Fibroblast of the aortic adventitia (primary cell): ENCODE results near the gene B3GALT2. TPM values are rescaled to one million over a fixed set of nuclear protein-coding genes. Genes with fewer than 3 reads are reported as not detected.

Experiments used
- DNase-seq: peaks from one replicate; pipeline ENCODE4 v3.0.0-alpha.2; 2010; ENCODE audit warnings: low read depth
- H3K4me3 ChIP-seq: 2 replicates; pipeline ENCODE4 v1.5.1; 2011; ENCODE audit warnings: low read depth, mild to moderate bottlenecking, control low read depth, low read length, moderate library complexity
- CTCF ChIP-seq: IDR thresholded peaks from 2 replicates; pipeline ENCODE4 v1.5.1; 2011; ENCODE audit warnings: mild to moderate bottlenecking, low read length, control low read depth, inconsistent platforms; ENCODE audit not compliant: insufficient read depth
- total RNA-seq: library from RNA; depleted of rRNA; stranded (reverse); fragments of >200 nt; gene quantifications from 2 replicates; pipeline ENCODE4 v1.2.3, GENCODE V29; 2012; ENCODE audit warnings: low replicate concordance

The B3GALT2 gene
- total RNA-seq, 1 donor = 0.18 TPM

DNA sequence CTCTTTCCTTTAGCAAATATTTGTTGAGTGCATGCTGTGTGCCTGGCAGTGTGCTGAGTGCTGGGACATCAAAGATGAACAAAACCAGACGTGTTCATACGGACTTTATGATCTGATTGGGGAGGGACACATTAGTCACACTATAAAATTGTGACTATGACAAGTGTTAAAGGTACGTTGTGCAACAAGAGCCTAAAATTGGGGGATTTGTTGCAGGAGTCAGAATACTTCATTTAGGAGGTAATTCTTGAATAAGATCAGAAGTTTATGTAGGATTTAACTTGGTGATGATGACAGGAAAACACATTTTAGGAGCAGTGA lies 29.6 kb downstream of the B3GALT2 start:
- DNase-seq = no peak
- TF ChIP-seq CTCF = no peak
- H3K4me3 ChIP-seq = no peak overlapping the region

- no peak overlapping the region for H3K4me3 ChIP-seq
- no peak for DNase-seq
- TF ChIP-seq CTCF = no peak
Observed at GRCh38 chr1:193156117-193156821, 30.1 kb downstream of the B3GALT2 start.

- no peak for DNase-seq
- no peak for TF ChIP-seq CTCF
- H3K4me3 ChIP-seq = no peak overlapping the region
Observed at GRCh38 chr1:193144999-193145398, 41.4 kb downstream of the B3GALT2 start.

- no peak overlapping the region for H3K4me3 ChIP-seq
- DNase-seq = no peak
- TF ChIP-seq CTCF = no peak
Observed at GRCh38 chr1:193144361-193144938, 42.0 kb downstream of the B3GALT2 start.

DNA sequence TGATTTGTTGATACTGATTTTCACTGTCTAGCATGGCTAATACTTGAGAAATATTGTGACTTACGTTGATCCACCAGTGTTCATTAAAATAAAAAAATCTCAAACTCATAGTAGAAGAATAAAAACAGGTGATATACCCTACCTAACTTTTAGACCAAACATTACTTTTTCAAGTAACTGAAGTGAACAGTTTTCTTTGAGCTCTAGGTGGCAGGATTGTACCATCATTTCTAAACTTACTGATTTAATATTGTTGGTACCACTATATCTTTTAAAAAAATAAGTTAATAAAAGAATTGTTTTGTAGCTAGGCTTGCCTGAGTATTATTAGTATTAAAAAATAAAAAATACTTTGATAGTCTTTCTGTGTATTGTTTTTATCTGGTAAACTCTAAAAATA lies 43.1 kb downstream of the B3GALT2 start:
- peak; percentile 45 for TF ChIP-seq CTCF
- DNase-seq = peak; percentile 49
- no peak overlapping the region for H3K4me3 ChIP-seq

GRCh38 chr1:193142409-193142808 lies 44.0 kb downstream of the B3GALT2 start:
- no peak overlapping the region for H3K4me3 ChIP-seq
- TF ChIP-seq CTCF = no peak
- no peak for DNase-seq

DNA sequence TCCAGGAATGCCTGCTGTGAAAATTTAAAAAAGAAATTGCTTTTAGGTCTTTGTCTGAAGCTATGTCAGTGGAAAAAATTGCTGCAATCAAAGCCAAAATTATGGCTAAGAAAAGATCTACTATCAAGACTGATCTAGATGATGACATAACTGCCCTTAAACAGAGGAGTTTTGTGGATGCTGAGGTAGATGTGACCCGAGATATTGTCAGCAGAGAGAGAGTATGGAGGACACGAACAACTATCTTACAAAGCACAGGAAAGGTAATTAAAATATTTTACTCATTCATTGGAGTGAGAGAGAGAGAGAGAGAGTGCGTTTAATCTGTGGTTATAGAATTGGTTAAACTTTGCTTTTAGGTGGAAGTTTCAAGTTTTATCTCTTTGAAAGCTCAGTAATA lies 44.6 kb downstream of the B3GALT2 start:
- no peak for TF ChIP-seq CTCF
- no peak for DNase-seq
- no peak overlapping the region for H3K4me3 ChIP-seq
